ENCODE measurements around the gene CDKL1.
"Not testable (repeated sequence)": the region's sequence is repeated elsewhere in the genome, so short reads cannot be mapped to it uniquely, and the experiment has no call there.

CDKL1 gene

GRCh38 chr14:50373959-50374358, 22.7 kb downstream of the CDKL1 start:
- no peaks in the 10 kb centered on the region for H3K4me1 ChIP-seq (ENCODE audit: low read depth, poor library complexity, severe bottlenecking)
- no peaks in the 10 kb centered on the region for H3K36me3 ChIP-seq (ENCODE audit: insufficient read depth)
- no peak for TF ChIP-seq CTCF (conservative IDR thresholded peaks at IDR 0.05; ENCODE audit: low read depth, low read length)
- H3K27me3 ChIP-seq (ENCODE audit: insufficient read depth, low read depth) = no peaks in the 10 kb centered on the region
- H2AFZ ChIP-seq (ENCODE audit: low read depth) = no peak overlapping the region
- no peak overlapping the region for H3K4me3 ChIP-seq (IDR thresholded peaks at IDR 0.05; ENCODE audit: insufficient read depth, low read depth, low read length)
- no peak overlapping the region for H3K9ac ChIP-seq
- no peak overlapping the region for H3K4me2 ChIP-seq
- no peaks in the 10 kb centered on the region for H3K79me2 ChIP-seq (ENCODE audit: insufficient read depth, low read depth)
- H3K27ac ChIP-seq = no peak overlapping the region
- H4K20me1 ChIP-seq (ENCODE audit: insufficient read depth) = no peaks in the 10 kb centered on the region

GRCh38 chr14:50371546-50371945, 25.1 kb downstream of the CDKL1 start:
- H3K27me3 ChIP-seq (ENCODE audit: insufficient read depth, low read depth) = no peaks in the 10 kb centered on the region
- H3K4me3 ChIP-seq (IDR thresholded peaks at IDR 0.05; ENCODE audit: insufficient read depth, low read depth, low read length) = no peak overlapping the region
- no peaks in the 10 kb centered on the region for H4K20me1 ChIP-seq (ENCODE audit: insufficient read depth)
- no peak for TF ChIP-seq CTCF (conservative IDR thresholded peaks at IDR 0.05; ENCODE audit: low read depth, low read length)
- H3K4me2 ChIP-seq = no peak overlapping the region
- H3K79me2 ChIP-seq (ENCODE audit: insufficient read depth, low read depth) = no peaks in the 10 kb centered on the region
- no peaks in the 10 kb centered on the region for H3K36me3 ChIP-seq (ENCODE audit: insufficient read depth)
- H3K27ac ChIP-seq = no peak overlapping the region
- no peak overlapping the region for H2AFZ ChIP-seq (ENCODE audit: low read depth)
- no peaks in the 10 kb centered on the region for H3K4me1 ChIP-seq (ENCODE audit: low read depth, poor library complexity, severe bottlenecking)
- H3K9ac ChIP-seq = no peak overlapping the region

DNA sequence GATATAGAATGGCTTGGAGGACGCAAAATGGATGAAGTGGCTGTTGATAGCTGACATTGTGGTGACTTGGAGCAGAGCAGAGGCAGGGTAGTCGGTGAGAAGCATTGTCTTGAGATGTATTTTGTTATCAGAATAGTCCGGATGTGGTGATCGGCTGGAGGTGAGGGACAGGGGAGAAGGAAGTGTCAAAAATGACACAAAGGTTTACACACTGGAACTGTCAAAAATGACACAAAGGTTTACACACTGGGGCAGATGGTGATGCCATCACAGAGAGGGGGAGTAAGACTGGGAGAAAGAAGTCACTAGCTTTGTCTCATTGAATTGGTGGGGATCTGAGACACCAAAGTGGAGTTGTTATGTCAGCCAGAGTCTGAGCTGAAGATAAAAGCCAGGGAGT, 30.1 kb downstream of the CDKL1 start:
- H2AFZ ChIP-seq (ENCODE audit: low read depth) = no peak overlapping the region
- H4K20me1 ChIP-seq (ENCODE audit: insufficient read depth) = no peaks in the 10 kb centered on the region
- H3K4me1 ChIP-seq (ENCODE audit: low read depth, poor library complexity, severe bottlenecking) = peaks cover 14% of the 10 kb centered on the region
- H3K27me3 ChIP-seq (ENCODE audit: insufficient read depth, low read depth) = no peaks in the 10 kb centered on the region
- TF ChIP-seq CTCF (conservative IDR thresholded peaks at IDR 0.05; ENCODE audit: low read depth, low read length) = no peak
- H3K27ac ChIP-seq = no peak overlapping the region
- no peaks in the 10 kb centered on the region for H3K36me3 ChIP-seq (ENCODE audit: insufficient read depth)
- no peaks in the 10 kb centered on the region for H3K79me2 ChIP-seq (ENCODE audit: insufficient read depth, low read depth)
- no peak overlapping the region for H3K4me2 ChIP-seq
- H3K4me3 ChIP-seq (IDR thresholded peaks at IDR 0.05; ENCODE audit: insufficient read depth, low read depth, low read length) = no peak overlapping the region
- no peak overlapping the region for H3K9ac ChIP-seq

DNA sequence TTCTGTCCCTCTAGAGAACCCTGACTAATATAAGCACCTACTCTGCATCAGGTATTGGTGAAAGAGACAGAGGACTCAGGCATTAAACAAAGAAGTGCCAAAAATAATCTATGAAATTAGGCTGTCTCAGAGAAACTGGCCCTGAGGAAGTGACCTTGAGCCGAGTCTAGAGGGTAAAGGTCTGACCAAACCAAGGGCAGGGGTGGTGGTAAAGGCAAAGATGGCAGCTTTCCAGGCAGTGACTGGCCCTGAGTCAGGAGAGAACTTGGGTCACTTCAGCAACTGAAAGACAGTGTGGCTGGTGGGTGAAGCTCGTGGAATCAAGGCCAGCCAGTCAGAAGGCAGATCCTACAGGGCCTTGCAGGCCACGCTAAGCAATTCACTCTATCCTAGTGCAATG, 30.6 kb downstream of the CDKL1 start:
- Histone ChIP-seq H3K4me2 (no peak overlapping the region), H2AFZ (ENCODE audit: low read depth) (no peak overlapping the region), H4K20me1 (ENCODE audit: insufficient read depth) (no peaks in the 10 kb centered on the region), H3K4me1 (ENCODE audit: low read depth, poor library complexity, severe bottlenecking) (peaks cover 14% of the 10 kb centered on the region), H3K36me3 (ENCODE audit: insufficient read depth) (no peaks in the 10 kb centered on the region), H3K79me2 (ENCODE audit: insufficient read depth, low read depth) (no peaks in the 10 kb centered on the region), H3K27ac (no peak overlapping the region), H3K27me3 (ENCODE audit: insufficient read depth, low read depth) (no peaks in the 10 kb centered on the region), H3K9ac (no peak overlapping the region), H3K4me3 (IDR thresholded peaks at IDR 0.05; ENCODE audit: insufficient read depth, low read depth, low read length) (no peak overlapping the region)
- no peak for TF ChIP-seq CTCF (conservative IDR thresholded peaks at IDR 0.05; ENCODE audit: low read depth, low read length)

DNA sequence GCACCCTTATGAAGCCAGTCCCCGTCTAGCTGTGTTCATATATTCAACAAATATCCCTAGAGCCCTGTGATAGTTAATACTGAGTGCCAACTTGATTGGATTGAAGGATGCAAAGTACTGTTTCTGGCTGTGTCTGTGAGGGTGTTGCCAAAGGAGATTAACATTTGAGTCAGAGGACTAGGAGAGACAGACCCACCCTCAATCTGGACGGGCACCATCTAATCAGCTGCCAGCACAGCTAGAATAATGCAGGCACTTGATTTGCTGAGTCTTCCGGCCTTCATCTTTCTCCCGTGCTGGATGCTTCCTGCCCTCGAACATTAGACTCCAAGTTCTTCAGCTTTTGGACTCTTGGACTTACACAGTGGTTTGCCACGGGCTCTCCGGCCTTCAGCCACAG, 31.1 kb downstream of the CDKL1 start:
- not testable (repeated sequence) for H3K27me3 ChIP-seq (ENCODE audit: insufficient read depth, low read depth); H4K20me1 ChIP-seq (ENCODE audit: insufficient read depth); H3K36me3 ChIP-seq (ENCODE audit: insufficient read depth); H3K79me2 ChIP-seq (ENCODE audit: insufficient read depth, low read depth); H3K4me2 ChIP-seq; H3K27ac ChIP-seq; H3K4me3 ChIP-seq (IDR thresholded peaks at IDR 0.05; ENCODE audit: insufficient read depth, low read depth, low read length); H3K9ac ChIP-seq; H2AFZ ChIP-seq (ENCODE audit: low read depth)
- H3K4me1 ChIP-seq (ENCODE audit: low read depth, poor library complexity, severe bottlenecking) = peaks cover 14% of the 10 kb centered on the region

Measured in KMS-11 (cell line).